Urinary bladder (tissue), 4 donors: ENCODE results near the gene SMARCD1. TPM values are rescaled to one million over a fixed set of nuclear protein-coding genes. Genes with fewer than 3 reads are reported as not detected.

Experiments
- DNase-seq: peaks from one replicate; pipeline ENCODE4 v3.0.0-alpha.2; 2015; ENCODE audit errors: extremely low spot score
- H3K27ac ChIP-seq: one replicate; pipeline ENCODE4 v1.5.1; 2013; ENCODE audit warnings: low read depth, mild to moderate bottlenecking, moderate library complexity
- H3K36me3 ChIP-seq: one replicate; pipeline ENCODE4 v1.6.1; 2013; ENCODE audit warnings: mild to moderate bottlenecking, moderate library complexity; ENCODE audit not compliant: insufficient read depth
- H3K4me1 ChIP-seq: one replicate; pipeline ENCODE4 v1.6.1; 2013; ENCODE audit warnings: mild to moderate bottlenecking, moderate library complexity; ENCODE audit not compliant: insufficient read depth
- H3K4me3 ChIP-seq: one replicate; pipeline ENCODE4 v1.5.1; 2013; ENCODE audit warnings: low read depth, low read length
- WGBS: extraction: QIAGEN DNeasy Blood & Tissue Kit; methylation state at CpG from one replicate; pipeline ENCODE4 v1.1.7; 2013; 5-methylcytosine and 5-hydroxymethylcytosine counted together
- polyA plus RNA-seq: library from polyadenylated mRNA; stranded (reverse); fragments of 200-250 nt; gene quantifications from one replicate; pipeline ENCODE4 v1.2.3, GENCODE V29; 2013
- total RNA-seq: library from RNA; depleted of rRNA; stranded (reverse); fragments of >200 nt; gene quantifications from one replicate; pipeline ENCODE4 v1.2.3, GENCODE V29; 2014
- donor health status: healthy with polysubstance abuse.
- donor health status: healthy.

Gene SMARCD1
- total and polyA plus RNA-seq, 2 donors, result 30.2 to 31.2 TPM

DNA sequence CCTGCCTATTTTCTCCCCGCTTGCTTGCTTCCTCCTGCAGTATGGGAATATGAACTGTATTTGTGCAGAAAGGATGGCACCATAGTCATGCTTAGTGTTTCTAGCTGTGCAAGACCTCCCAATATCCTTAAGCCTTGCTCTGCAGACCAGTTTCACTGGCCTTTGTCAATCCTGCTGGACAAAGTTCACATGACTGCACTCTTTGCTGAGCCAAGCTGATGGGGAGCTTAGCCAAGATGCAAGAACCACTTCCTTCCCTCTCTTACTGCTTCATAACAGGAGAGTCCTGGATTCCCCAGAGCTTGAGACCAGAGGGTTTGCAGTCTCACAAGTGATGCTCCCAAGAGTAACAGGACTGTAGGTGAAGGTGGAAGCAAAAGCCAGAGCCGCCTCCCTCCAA is 24.0 kb upstream of the SMARCD1 start:
- DNase-seq, result no peak

DNA sequence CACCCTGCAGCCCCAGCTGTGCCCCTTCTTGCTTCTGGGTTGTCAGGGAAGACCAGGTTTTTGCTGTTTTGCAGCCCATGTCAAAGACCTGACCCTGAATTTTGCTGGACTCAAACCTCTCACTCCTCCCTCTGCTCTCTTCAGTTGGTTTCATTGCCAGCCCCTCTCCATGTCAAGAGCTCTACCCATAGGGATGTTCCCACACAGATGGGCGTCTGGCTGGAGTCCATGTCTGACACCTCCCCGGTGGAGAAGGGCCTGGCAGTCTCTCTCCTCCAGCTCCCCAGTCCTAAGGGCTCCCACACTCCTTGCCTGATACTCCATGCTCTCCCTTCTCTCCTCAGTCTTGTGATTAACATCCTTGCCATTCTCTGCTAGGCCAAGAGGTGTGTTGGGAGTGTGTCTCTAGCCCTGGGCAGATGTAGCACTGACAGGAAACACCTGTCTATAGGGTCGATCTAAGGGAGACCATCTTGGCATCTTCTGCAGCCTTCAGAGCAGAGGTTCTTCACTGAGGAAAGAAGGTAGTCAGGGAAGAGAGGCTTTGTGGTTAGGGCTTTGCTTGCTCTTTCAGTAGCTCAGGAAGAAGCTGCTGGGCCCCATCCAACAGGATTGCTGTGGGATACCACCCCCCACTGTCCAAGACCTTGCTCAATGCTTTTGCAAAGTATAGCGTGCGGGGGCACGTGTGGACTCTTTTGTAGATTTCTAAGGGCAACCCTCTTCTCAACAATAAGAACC is 23.0 kb upstream of the SMARCD1 start:
- whole genome bisulfite sequencing, result 62% methylated on average over 6 of the region's 6 CpGs
- H3K36me3 ChIP-seq, result no peaks in the 10 kb centered on the region
- DNase-seq, result no peak
- no peak overlapping the region for H3K4me3 ChIP-seq
- no peak overlapping the region for H3K27ac ChIP-seq
- no peaks in the 10 kb centered on the region for H3K4me1 ChIP-seq

More for the DNA sequence above, 24.0 kb upstream of the SMARCD1 start:
- Histone ChIP-seq H3K4me1 (no peaks in the 10 kb centered on the region), H3K36me3 (no peaks in the 10 kb centered on the region), H3K27ac (no peak overlapping the region), H3K4me3 (no peak overlapping the region)
- WGBS, result 92% methylated on average over 2 of the region's 2 CpGs

DNA sequence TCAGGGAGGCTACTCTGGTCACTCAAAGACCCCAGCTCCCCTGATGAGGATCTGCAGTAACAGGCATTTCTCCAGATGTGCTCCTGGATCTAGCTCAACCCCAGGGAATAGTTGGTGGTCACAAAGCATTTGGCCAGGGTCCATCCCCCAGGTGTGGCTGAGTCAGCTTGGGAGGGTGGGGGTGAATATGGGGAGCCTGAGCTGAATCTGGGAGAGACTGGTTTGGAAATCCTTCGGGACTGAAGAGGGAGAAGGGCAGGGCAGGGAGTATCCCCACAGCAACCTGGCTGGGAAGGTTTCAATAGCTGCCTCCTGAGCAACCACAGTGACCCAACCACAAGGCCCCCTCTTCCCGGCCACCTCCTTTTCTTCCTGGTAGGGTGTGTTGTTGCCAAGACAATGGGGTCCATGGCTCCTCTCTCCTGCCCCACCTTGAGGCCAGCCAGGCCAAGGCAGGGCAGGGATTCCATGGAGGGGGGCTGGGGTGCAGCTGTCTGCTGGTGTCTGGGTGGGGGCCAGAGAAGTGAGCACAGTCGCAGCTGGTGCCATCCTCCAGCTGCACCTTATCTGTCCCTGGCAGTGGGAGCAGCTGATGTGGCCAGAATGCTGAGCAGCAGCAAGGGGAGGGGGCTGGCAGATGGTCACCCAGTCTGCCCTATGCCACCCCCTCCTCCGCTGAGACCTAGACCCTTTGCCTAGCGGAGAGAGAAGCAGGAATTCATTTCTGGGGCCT is 22.2 kb upstream of the SMARCD1 start:
- Histone ChIP-seq H3K36me3 (no peaks in the 10 kb centered on the region), H3K4me3 (no peak overlapping the region), H3K27ac (no peak overlapping the region), H3K4me1 (no peaks in the 10 kb centered on the region)
- DNase-seq, result no peak
- WGBS, result 83% methylated on average over 5 of the region's 5 CpGs

DNA sequence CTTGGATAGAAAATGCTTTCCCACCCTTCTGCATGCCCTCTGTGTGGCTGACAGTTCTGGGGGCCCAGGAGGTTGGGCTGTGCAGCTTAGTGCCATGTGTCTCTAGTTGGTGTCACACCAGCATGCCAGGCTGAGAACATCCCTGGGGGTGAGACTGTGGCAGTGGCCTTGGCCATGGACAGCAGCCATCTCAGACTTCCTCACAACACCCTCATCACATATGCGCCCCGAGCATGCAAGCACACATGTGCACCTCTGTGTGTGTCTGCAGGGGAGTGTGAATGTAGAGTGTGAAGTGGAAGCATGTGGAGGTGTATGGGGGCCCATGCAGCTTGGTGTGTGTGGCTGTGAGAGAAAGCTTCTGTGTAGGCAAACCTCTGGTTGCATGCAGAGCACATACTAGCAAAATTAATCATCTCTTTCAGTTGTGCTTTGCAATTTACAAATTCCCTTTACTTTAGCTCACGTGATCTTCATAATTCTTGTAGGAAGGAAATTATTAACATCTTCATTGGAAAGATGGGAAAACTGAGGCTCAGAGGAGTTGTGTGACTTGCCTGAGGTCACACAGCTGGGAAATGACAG is 19.3 kb upstream of the SMARCD1 start:
- WGBS, result 83% methylated on average over 3 of the region's 3 CpGs
- no peak for DNase-seq
- H3K4me1 ChIP-seq, result no peaks in the 10 kb centered on the region
- no peaks in the 10 kb centered on the region for H3K36me3 ChIP-seq
- H3K27ac ChIP-seq, result no peak overlapping the region
- no peak overlapping the region for H3K4me3 ChIP-seq

DNA sequence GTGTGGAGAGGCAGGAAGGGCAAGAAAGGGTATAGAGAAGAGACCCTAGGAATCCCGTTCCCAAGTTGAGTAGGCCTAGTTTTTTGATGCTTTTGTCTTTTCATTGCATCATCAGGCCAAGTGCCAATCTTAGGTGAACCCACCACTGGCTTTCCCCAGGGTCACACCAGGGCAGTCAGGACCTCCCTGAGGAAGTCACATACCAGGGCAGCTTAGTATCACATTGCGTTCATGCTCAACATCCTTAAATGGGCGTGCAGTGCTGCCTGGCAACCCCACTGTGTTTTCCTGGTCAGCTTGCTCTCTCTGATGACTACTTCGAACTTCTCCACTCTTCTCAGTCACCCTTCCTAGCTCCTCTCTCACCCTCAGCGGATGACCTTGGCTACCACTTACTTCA is 18.7 kb upstream of the SMARCD1 start:
- WGBS, result 37% methylated on average over 5 of the region's 5 CpGs
- Histone ChIP-seq H3K36me3 (no peaks in the 10 kb centered on the region), H3K4me1 (no peaks in the 10 kb centered on the region), H3K4me3 (no peak overlapping the region), H3K27ac (no peak overlapping the region)
- no peak for DNase-seq

DNA sequence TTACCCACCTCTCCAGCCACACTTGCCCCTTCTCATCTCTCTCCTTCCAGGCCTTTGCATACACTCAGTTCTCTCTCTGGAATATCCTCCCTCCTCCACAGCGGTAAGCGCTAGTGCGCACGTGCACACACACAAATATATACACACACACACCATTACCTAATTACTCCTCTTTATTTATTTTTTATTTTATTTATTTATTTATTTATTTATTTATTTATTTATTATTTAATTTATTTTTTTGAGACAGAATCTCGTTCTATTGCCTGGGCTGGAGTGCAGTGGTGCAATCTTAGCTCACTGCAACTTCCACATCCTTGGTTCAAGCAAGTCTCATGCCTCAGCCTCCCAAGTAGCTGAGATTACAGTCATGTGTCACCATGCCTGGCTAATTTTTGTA is 16.1 kb upstream of the SMARCD1 start:
- H3K4me3 ChIP-seq, result no peak overlapping the region
- H3K27ac ChIP-seq, result no peak overlapping the region
- 97% methylated on average over 5 of the region's 5 CpGs for WGBS
- no peak for DNase-seq
- no peaks in the 10 kb centered on the region for H3K36me3 ChIP-seq
- H3K4me1 ChIP-seq, result no peaks in the 10 kb centered on the region

DNA sequence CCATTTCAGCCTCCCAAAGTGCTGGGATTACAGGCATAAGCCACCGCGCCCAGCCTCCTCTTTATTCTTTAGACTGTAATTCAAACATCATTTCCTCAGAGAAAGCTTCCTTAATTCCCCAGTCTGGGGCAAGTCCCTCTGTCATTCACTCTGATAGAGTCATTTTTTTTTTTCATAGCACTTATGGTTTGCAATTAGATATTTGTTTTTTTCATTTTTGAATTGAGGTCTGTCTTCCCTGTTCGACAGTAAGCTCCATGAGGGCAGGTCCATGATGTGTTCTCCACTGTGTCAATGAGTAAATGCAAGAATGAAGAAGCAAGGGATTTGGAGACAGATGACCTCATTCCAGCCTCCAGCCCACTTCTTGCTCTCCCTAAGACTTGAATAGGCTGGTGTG is 15.6 kb upstream of the SMARCD1 start:
- H3K4me1 ChIP-seq, result no peaks in the 10 kb centered on the region
- WGBS, result 98% methylated on average over 3 of the region's 3 CpGs
- DNase-seq, result no peak
- H3K4me3 ChIP-seq, result no peak overlapping the region
- no peaks in the 10 kb centered on the region for H3K36me3 ChIP-seq
- no peak overlapping the region for H3K27ac ChIP-seq

DNA sequence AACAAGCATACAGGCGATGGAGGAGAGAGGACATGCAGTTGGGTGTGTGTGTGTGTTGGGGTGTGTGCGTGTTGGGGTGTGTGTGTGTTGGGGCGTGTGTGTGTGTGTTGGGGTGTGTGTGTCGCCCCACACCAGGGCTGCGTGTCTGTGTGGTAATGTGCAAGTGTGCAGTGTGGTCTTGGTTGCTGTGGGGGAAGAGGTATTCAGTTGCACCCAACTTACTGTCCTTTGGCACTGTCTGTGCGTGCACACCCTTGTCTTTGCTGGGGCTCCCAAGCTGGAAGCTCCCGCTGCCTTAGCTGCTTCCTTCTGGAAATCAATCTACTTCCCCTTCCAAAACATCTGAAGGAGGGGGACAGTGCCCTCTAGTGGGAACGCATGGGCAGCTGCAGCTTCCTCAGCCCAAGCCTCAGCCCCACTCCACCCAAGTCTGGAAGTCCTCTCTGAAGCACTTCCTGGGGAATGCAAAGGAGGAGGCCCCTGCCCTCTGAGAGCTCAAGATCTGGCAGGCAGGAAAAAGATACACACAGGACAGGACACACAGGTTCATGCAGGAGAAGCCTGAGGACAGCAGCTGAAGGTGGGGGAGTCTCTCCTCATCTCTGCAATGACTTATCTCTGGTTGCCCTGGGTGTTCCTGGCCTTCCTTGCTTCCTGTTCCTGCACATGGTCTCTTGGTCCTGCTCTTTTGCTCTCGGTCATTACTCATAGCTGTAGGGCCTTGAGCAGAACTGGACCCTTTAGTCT is 14.7 kb upstream of the SMARCD1 start:
- DNase-seq, result peak; percentile 76
- no peaks in the 10 kb centered on the region for H3K36me3 ChIP-seq
- no peaks in the 10 kb centered on the region for H3K4me1 ChIP-seq
- H3K4me3 ChIP-seq, result no peak overlapping the region
- no peak overlapping the region for H3K27ac ChIP-seq
- WGBS, result 43% methylated on average over 9 of the region's 9 CpGs

DNA sequence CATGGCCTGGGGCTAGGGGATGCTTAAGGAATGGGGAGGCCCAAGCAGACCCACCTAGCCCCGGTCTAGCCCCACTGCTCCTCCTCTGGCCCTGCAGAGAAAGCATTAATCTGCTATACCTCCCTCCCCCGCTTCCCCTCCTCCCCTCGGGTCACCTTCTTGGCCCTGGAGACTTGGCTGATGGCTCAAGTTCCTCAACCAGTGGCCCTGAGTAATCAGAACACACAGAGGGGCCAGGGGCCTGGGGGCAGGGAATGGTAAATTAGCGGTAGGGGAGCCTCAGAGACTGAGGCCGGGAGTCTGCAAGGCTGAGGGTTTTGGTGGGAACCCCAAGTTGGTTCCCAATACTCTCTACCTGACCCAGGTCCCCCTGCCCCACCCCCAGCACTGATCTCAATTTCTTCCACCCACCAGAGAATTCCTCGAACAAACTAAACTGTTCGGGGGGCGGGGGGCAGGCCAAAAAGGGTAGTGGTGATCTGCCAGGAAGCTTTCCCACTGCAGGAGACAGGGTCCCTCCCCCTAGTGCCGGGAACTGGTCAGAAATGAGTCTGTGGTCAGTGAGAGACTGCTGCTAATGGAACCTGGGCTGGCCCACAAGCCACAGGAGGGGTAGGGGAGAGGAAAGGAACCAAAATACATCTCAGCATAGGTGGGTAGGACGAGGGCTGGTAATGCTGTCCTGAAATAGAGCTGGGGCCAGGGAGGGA is 12.8 kb upstream of the SMARCD1 start:
- Histone ChIP-seq H3K27ac (no peak overlapping the region), H3K4me1 (no peaks in the 10 kb centered on the region), H3K36me3 (no peaks in the 10 kb centered on the region), H3K4me3 (no peak overlapping the region)
- 68% methylated on average over 10 of the region's 10 CpGs for WGBS
- DNase-seq, result no peak

DNA sequence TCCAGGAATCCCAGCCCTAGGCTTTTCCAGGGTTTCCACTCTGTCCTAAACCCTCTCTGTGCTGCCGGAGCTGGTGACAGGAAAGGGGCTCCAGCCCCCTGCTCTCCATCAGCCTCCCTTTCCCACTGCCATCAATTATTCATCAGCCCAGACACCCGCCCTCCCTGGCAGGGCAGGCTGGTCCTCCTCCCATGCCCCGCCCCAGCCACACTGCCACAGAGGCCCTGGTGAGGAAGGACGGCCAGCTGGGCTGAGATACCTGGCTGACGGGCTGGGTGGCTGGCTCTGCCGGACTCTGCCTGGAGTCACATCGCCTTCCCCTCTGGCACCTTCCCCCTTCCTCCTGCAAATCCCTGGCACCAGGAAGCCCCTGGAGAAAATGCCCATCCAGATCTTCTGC is 11.9 kb upstream of the SMARCD1 start:
- no peak overlapping the region for H3K4me3 ChIP-seq
- WGBS, result 87% methylated on average over 7 of the region's 7 CpGs
- H3K36me3 ChIP-seq, result no peaks in the 10 kb centered on the region
- H3K4me1 ChIP-seq, result no peaks in the 10 kb centered on the region
- no peak overlapping the region for H3K27ac ChIP-seq
- DNase-seq, result no peak

DNA sequence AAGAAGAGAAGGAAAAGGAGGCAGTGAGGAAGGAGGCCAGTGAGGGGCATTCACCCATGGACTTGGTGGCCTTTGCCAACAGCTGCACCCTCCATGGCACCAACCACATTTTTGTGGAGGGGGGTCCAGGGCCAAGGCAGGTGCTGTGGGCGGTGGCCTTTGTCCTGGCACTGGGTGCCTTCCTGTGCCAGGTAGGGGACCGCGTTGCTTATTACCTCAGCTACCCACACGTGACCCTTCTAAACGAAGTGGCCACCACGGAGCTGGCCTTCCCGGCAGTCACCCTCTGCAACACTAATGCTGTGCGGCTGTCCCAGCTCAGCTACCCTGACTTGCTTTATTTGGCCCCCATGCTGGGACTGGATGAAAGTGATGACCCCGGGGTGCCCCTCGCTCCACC is 11.4 kb upstream of the SMARCD1 start:
- 86% methylated on average over 10 of the region's 10 CpGs for WGBS
- no peak overlapping the region for H3K27ac ChIP-seq
- H3K4me3 ChIP-seq, result no peak overlapping the region
- DNase-seq, result no peak
- no peaks in the 10 kb centered on the region for H3K4me1 ChIP-seq
- no peaks in the 10 kb centered on the region for H3K36me3 ChIP-seq

DNA sequence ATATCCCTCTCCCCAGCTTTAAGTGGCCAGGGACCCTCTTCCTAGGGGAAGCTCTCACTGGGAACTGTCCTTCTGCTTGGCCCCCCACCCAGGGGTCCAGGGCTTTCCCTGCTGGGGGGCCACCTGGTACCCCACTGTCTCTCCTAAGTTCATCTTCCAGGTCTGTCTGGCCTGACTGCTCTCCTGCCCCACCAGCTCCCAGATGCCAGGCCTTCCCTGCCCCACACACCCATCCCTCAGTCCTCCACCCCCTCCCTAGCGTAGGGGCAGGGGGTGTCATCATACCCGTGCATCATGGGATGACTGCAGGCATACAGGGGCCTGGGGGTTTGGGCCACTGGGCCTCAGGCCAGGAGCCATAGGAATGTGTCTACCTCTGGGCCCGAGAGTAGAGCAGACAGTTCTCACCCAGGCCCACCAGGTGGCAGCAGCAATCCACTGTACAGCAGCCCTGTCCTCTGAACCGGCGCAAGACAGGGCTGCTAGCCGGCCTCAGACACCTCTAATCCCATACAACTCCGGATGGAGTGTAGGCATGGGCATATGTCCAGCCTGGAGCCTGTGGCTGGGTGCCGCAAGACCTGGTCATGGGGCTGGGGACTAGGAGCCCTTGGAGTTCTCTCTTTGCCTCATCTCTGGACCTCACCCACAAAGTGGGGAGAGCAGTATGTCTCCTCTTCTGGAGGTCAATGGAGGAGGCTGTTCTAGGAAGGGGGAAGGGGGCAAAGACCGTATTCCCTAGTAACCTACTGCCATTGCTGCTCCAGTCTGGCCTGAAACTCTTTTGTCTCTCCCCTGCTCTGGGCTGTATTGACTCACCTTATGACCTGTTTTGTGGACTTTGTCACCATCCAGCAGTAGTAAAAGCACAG is 10.0 kb upstream of the SMARCD1 start:
- 6% methylated on average over 9 of the region's 9 CpGs for WGBS
- DNase-seq, result peak; percentile 58

More for the DNA sequence above, 10.0 kb upstream of the SMARCD1 start:
- Histone ChIP-seq H3K4me1 (no peaks in the 10 kb centered on the region), H3K4me3 (no peak overlapping the region), H3K27ac (no peak overlapping the region), H3K36me3 (no peaks in the 10 kb centered on the region)
